GM19463 (cell line): ENCODE results near the gene MOV10.

ENCODE experiments used
- ATAC-seq: cut with Tn5 transposase; IDR thresholded peaks from one replicate; pipeline ENCODE4 v1.9.1; 2021; ENCODE audit warnings: mild to moderate bottlenecking, moderate library complexity; ENCODE audit not compliant: unreplicated experiment

The MOV10 gene

DNA sequence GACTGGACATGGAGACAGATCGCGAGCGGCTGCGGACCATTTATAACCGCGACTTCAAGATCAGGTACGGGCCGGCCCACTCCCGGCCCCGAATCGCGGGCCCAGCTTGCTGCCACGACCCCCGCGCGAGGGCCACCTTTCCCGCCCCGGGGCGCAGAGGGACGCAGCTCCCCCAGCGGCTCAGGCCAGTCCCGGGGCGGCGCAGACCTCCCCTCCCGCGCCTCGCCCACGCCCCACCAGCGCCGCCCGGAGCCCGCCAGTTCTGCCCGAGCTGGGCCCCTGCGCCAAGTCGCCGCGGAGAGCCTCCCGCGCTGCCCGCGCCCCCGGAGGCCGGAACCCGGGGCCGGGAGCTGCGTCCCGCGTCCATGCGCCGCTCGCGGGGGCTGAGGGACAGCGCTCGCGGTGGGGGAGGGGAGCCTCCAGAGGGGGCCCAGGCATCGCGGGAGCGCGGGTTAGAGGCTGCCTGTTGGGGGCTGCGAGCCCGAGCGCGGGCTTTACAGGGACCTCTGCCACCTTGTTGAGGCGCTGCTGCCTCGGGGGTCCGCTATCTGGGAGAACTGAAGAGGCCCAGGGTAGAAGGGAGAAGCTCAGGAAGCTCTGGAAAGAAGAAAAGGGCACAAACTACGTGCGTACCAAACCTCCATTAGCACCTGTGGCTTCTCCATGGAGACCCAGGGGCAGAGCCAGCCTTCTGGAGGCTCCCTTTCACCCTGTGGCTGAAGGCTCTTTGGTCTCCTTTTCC is 698 bp downstream of the MOV10 start:
- peak; percentile 42 for ATAC-seq

DNA sequence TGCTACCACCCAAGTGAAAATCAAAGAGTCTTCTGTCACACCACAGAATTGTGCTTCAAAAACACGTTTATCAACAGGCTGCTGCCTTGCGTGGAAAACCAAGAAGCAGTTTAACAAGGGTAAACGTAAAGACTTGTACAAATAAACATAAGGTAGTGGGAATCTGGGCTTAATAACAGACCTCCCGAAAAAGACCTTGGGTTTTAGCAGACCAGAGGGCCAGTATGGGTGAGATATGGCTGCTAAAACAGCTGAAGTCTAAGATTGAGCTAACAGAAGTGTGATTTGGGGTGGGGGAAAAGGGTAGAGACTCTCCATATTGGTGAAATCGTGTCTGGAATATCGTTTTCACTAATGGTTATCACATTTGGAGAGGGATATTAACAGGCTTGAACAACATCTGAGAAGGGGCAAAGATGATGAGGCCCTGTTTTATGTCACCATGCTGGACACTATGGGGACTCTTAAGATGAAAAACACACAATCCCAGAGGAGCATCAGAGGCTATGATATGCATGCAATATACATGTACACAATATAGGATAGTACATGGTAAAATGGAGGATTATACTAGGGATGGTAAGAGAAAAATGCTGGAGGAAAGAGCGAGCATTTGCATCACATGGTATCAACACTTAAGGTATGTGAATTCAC is 1.4 kb downstream of the MOV10 start:
- ATAC-seq: no peak

DNA sequence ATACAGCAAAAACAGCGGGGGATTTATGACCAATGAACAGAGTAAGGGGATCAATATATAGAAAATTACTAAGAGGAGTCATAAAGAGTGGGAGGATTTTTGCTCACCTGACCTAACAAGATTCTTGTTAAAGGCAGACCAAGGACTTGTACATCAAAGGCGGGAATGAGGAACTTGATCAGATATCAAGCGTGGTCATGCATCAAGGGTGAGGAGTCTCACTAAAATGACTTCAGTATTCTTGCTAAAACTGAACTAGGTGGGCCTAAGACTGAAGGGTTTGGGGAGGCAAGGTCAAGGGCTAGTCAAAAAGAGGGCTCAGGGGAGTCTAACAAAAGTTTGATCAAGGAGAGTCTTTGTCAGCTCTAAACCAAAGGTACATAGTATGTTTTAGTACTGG is 2.1 kb downstream of the MOV10 start:
- ATAC-seq: no peak

DNA sequence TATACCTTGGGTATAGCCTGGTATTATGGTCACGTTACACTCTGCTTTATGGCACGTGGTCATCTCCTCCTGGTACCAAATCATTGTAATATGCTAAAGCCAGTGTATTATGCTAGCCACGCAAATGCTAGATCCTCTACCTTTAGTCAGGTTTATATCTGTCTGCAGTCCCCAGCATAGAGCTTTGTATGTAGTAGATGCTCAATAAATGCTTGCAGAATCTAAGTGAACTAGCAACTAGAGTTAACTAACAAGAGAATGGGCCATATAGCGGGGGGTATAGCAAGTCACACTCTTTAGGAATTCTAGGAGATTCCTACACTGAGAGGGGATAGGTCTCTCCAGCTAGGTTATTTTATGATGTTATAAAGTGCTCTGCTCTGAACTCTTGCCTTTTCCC is 3.0 kb downstream of the MOV10 start:
- ATAC-seq: no peak

DNA sequence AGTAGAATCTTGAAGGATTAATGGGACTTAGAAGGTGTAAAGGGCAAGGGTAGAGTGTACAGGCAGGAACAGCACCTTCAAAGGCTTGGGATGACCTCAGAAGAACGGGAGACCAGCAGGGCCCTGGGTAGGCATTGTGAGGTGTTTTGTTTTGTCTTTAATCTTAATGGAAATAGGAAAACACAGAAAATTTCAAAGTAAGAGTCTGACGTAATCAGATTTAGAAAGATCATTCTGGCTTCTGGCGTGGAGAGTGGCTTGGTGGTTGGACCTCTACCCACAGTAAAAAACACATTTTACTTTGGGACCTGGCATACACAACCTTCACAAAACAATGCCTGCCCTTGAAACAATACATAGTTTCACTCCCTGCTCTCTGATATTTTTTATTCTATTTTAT is 4.1 kb downstream of the MOV10 start:
- ATAC-seq: no peak

DNA sequence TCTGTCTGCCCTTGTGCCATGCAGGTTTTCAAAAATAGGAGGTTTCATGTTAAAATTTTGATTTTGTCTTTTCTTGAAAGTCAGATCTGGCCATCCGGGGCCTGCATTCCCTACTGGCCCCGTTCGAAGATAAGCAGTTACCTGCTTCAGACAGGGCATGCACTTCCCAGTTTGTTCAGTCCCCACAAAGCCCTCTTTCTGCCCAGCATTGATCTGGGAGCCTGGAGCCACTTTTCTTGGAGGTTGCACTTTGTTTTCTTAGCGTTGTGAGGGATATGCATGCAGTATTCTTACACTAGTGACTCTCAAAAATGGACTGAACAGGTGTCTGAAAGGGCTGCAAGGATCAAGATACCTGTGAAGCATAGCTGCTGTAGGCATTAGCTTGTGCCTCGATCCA is 11.5 kb downstream of the MOV10 start:
- no peak for ATAC-seq

DNA sequence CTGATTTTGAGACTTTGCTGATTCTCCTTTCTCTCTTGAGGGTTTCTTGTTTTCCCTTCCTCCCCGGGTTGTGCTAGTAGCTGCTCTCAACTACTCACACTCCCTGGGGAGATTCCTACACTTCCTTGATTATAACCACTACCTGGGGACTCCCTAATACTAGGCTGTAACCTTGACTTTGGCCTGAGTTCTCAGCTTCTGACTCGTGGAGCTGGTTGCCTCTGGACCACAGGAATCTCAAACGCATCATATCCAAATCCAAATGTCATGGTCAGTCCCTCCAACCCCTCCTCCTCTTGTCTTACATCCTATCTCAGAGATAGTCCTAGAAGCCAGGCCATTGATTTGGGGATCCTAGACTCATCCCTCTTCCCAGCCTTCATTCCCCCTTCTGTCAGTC is 12.0 kb downstream of the MOV10 start:
- ATAC-seq: no peak

DNA sequence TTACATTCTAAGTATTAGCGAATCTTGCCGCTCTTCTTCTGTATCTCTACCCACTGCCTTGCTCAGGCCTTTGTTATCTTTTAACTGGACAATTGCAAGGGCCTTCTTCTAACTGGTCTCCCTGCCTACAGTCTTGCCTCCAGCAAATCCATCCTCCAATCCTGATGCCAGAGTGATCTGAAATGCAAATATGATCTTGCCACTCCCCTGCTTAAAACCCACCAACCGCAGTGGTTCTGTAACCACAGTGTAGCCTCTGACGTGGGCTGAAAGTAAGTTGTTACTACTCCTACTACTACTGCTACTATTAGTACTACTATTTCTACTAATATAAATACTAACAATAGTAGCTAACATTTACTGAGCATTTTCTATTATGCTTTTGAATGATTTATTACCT is 12.4 kb downstream of the MOV10 start:
- no peak for ATAC-seq

DNA sequence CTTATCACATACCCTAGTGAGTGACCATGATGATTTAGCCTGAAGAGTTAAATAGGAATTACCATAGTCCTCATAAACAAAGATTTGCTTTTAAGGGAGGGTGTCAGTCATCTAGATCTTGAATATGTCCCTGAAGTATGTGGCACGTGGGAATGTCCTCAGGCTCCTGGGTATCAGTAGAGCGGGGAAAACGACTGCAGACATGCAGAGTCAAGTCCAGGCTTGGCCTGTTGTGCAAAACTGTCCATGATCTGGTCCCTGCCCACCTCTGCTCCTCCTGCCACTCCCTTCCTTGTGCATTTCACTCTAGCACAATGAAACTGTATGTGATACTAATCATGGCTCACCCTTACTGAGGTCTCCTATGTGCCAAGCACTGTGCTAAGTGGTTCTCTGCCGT is 12.9 kb downstream of the MOV10 start:
- no peak for ATAC-seq

DNA sequence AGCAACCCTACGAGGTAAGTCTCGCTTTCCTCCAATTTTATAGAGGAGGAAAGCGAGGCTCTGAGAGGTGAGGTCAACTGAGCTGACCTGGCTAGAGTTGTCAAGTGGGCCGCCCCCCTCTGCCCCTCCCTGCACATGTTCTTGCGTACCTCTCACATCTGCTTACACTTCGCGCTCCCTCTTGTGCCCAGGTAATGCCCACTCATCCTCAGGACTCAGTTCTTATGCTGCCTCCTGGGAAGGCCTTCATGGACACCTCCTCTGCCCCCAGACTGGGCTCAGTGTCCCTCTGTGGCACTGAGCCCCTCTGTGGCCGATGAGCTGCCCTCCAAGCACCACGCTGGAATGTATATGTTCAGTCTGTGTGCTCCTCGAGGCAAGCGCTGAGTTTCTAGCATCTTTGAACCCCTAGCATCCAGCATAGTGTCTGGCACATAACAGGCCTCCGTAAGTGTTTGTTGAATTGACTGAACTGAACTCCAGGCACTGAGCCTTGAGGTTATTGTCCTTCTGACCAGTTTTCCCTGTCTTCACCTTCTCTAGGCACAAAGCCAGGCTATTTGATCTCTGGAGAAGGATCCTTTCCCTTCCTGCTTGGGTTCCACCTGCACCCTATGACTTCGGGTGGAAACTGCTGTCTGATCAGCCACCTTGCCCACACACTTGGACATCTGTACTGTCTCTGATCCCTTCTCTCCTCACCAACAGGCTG is 13.5 kb downstream of the MOV10 start:
- ATAC-seq: no peak

DNA sequence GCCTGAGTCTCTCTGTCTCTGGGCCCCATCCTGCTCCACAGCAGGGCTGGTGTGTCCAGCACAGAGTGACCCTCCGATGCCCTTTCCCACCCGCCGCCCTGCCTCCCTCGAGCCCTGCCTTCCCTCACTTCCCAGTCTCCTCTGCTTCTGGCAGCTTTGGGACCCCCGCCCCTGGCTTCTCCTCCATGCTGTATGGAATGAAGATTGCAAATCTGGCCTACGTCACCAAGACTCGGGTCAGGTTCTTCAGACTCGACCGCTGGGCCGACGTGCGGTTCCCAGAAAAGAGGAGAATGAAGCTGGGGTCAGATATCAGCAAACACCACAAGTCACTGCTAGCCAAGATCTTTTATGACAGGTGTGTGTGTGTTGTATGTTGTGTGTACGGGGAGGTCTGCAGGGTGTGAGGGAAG is 14.3 kb downstream of the MOV10 start:
- no peak for ATAC-seq

DNA sequence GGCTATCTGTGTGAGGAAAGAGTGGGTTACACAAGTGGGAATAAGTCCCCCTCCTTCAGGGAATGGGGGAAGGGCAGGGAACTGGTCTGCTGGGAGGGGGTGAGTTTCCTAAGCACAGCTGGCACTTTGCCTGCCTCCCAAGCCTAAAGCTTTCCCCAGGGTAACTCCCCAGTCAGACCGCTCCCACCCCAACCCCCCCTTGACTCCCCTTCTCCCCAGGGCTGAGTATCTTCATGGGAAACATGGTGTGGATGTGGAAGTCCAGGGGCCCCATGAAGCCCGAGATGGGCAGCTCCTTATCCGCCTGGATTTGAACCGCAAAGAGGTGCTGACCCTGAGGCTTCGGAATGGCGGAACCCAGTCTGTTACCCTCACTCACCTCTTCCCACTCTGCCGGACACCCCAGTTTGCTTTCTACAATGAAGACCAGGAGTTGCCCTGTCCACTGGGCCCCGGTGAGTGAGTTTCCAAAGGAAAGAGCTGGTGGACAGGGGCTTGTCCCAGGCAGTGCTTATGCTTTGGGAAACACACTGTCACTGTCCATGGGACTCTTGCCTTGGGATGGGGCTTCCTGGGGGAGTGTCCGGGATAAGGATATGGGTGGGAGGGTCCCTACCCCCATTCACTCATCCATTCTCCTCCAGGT is 14.9 kb downstream of the MOV10 start:
- no peak for ATAC-seq

DNA sequence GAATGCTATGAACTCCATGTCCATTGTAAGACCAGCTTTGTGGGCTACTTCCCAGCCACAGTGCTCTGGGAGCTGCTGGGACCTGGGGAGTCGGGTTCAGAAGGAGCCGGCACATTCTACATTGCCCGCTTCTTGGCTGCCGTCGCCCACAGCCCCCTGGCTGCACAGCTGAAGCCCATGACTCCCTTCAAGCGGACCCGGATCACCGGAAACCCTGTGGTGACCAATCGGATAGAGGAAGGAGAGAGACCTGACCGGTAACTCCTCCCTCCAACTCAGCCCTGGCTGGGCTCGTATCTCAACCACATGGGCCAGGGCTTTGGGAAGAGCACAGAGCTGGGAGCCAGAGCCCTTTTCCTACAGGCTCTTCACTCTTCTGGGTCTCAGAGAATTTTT is 15.4 kb downstream of the MOV10 start:
- no peak for ATAC-seq

DNA sequence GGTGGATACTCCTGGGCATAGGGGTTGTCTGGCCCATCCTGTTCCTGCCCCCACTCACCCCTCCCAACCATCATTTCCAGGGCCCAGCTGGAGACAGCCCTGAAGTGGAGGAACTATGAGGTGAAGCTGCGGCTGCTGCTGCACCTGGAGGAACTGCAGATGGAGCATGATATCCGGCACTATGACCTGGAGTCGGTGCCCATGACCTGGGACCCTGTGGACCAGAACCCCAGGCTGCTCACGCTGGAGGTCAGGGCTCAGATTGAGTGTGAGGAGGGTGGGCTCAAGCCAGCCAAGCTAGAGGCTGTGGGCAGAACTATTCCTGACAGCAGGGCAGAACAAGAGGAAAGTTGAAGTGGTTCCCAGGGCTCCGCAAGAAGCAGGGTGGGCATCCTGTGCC is 18.2 kb downstream of the MOV10 start:
- ATAC-seq: no peak

DNA sequence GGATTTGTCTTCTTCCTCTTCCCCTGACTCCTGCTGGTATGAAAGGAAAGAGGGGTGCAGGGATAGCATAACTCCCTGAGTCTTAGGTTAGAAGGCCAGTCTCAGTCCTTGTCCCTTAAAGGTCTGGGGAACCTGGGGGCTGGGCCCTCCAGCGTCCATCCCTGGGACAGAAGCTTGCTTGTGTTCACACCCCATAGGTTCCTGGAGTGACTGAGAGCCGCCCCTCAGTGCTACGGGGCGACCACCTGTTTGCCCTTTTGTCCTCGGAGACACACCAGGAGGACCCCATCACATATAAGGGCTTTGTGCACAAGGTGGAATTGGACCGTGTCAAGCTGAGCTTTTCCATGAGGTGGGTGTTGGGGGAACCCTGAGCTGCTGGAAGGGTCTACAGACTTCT is 19.4 kb downstream of the MOV10 start:
- no peak for ATAC-seq

DNA sequence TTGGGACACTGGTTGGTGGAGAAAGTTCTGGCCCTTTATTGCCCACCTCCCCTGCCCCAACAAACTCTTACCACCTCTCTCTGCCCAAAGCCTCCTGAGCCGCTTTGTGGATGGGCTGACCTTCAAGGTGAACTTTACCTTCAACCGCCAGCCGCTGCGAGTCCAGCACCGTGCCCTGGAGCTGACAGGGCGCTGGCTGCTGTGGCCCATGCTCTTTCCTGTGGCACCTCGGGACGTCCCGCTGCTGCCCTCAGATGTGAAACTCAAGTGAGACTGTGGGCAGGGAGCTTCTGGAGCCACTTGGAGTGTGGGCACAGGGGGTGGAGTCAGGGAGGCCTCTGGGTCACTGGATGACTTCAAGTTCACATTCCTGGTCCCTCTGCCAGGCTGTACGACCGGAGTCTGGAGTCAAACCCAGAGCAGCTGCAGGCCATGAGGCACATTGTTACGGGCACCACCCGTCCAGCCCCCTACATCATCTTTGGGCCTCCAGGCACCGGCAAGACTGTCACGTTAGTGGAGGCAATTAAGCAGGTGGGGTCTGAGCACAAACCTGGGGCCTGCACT is 20.0 kb downstream of the MOV10 start:
- no peak for ATAC-seq

DNA sequence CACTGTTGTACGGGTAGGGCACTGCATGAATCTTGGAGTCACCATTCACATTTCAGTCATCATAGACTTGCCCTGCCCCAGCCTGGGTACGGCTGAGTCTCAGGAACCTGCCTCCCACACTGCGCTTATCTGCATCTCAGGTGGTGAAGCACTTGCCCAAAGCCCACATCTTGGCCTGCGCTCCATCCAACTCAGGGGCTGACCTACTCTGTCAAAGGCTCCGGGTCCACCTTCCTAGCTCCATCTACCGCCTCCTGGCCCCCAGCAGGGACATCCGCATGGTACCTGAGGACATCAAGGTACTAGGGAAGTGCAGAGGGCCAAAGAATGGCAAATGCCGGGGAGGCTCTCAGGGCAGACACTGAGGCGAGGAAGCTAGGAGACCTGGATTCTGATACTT is 20.8 kb downstream of the MOV10 start:
- ATAC-seq: no peak

DNA sequence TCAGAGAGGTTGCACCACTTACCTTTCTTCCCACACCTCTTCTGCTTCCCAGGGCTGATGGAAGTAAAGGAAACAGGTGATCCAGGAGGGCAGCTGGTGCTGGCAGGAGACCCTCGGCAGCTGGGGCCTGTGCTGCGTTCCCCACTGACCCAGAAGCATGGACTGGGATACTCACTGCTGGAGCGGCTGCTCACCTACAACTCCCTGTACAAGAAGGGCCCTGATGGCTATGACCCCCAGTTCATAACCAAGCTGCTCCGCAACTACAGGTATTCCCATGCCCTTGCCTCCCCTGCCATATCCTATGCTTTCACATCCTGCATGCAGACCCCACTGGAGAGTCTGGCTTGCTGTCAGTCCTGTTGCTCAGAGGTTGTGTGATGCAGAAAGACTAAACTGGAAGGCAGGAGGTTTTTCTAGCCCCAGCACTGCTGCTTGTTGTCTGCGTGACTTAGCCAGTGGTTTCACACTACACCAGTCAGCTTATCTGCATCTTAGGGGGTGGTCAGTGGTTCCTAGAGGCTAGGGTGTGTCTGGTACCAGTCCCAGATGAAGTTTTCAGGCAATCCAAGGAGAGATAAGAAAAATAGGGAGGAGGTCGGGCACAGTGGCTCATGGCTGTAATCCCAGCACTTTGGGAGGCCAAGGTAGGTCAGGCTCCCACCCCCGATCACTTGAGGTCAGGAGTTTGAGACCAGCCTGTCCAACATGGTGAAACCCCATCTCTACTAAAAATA is 22.3 kb downstream of the MOV10 start:
- ATAC-seq: no peak

DNA sequence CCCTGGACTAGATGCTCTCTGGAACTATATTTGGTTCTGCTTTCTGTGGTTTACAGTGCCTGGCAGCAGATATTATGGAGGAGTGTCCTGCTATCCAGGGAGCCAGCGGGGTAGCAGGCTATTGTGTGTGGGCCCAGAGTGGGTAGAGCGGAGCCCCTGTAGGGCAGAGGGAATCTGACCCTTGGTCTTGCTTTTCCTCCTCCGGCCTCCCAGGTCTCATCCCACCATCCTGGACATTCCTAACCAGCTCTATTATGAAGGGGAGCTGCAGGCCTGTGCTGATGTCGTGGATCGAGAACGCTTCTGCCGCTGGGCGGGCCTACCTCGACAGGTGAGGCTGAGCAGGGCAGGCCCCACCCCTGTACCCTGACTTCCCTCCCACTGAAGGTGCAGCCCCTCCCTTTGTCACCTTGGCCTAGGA is 23.3 kb downstream of the MOV10 start:
- no peak for ATAC-seq
